Tibial artery (tissue), 4 donors: ENCODE measurements around the gene CEACAM3.
A peak's percentile ranks its signal among the peaks of the same experiment; 100 is the strongest.

Source experiments
- DNase-seq, 2 donors: peaks; one replicate each; pipeline ENCODE4 v3.0.0-alpha.2; 2019
- H3K27ac ChIP-seq, 2 donors: fragments of 200-600 bp; sonication (generic) in 1 of 2; 1 replicate in 1 of 2; 2 replicates in 1 of 2; pipeline ENCODE4 v1.5.1; 2018 to 2019; ENCODE audit warnings: mild to moderate bottlenecking in 1 of 2
- H3K27me3 ChIP-seq, 2 donors: fragments of 200-600 bp; sonication (generic) in 1 of 2; one replicate each; pipeline versions ENCODE4 v1.5.1 to v1.6.0; 2016 to 2019
- H3K36me3 ChIP-seq, 3 donors: fragments of 200-600 bp; sonication (generic) in 2 of 3; one replicate each; pipeline ENCODE4 v1.5.1; 2016 to 2019; ENCODE audit warnings: mild to moderate bottlenecking in 2 of 3
- H3K4me1 ChIP-seq, 4 donors: fragments of 200-600 bp; sonication (generic) in 2 of 4; 1 replicate in 3 of 4; 2 replicates in 1 of 4; pipeline ENCODE4 v1.5.1; 2016 to 2019
- H3K4me3 ChIP-seq, 2 donors: fragments of 200-600 bp; sonication (generic) in 1 of 2; 1 replicate in 1 of 2; 2 replicates in 1 of 2; pipeline ENCODE4 v1.5.1; 2018 to 2019; ENCODE audit warnings: mild to moderate bottlenecking in 2 of 2
- H3K9me3 ChIP-seq, 3 donors: fragments of 200-600 bp; sonication (generic) in 1 of 3; one replicate each; pipeline ENCODE4 v1.5.1; 2016 to 2019
- intact Hi-C: fragments of 100-400 bp; cut with DNase I; formaldehyde crosslinking; loops from one replicate; pipeline ENCODE4 v1.15.0; 2023; ENCODE audit warnings: low total_unique reads
- TF ChIP-seq, protein P1 (sequence below), 2 experiments: fragments of 200-600 bp in 1 of 2; fragments of 450-650 bp in 1 of 2; IDR thresholded peaks; one replicate each; pipeline ENCODE4 v1.5.1; 2017 to 2019; ENCODE audit warnings: antibody characterized with exemption in 2 of 2, mild to moderate bottlenecking in 1 of 2, moderate library complexity in 1 of 2

CEACAM3 gene

DNA sequence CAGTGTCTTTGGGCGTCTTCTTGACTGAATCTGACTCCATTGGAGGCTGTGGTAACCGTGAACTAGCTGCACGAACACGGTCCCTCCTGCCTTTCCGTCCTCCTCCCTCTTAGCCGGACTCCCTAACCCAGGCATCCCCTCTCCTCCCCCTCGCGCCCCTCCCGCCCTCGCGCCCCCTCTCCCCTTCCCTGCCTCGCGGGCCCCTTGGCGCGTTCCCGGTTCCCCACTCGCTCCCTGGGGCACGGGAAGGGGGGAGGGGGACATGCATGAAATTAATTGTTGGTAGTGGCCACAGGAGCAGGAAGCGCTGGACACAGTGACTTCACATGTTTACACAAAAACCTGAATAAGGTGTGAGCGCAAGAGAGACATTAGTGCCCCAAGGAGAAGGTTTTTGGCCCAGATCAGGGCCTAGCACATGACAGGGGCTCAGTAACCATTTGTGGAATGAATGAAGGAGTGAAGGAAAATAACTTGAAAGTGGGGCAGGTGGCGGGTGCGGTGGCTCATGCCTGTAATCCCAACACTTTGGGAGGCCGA, 48.7 kb downstream of the CEACAM3 start:
- Histone ChIP-seq H3K4me3 (no peak overlapping the region), H3K27me3 (peaks cover 0 to 24% of the 10 kb centered on the region in 2 donors), H3K9me3 (no peaks in the 10 kb centered on the region), H3K4me1 (no peaks in the 10 kb centered on the region), H3K36me3 (no peaks in the 10 kb centered on the region), H3K27ac (no peak overlapping the region)
- intact Hi-C loops = no loop called here
- peak in 1 of 2 donors; percentile 33 for DNase-seq
- TF ChIP-seq, protein P1, sequence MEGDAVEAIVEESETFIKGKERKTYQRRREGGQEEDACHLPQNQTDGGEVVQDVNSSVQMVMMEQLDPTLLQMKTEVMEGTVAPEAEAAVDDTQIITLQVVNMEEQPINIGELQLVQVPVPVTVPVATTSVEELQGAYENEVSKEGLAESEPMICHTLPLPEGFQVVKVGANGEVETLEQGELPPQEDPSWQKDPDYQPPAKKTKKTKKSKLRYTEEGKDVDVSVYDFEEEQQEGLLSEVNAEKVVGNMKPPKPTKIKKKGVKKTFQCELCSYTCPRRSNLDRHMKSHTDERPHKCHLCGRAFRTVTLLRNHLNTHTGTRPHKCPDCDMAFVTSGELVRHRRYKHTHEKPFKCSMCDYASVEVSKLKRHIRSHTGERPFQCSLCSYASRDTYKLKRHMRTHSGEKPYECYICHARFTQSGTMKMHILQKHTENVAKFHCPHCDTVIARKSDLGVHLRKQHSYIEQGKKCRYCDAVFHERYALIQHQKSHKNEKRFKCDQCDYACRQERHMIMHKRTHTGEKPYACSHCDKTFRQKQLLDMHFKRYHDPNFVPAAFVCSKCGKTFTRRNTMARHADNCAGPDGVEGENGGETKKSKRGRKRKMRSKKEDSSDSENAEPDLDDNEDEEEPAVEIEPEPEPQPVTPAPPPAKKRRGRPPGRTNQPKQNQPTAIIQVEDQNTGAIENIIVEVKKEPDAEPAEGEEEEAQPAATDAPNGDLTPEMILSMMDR (IDR thresholded peaks at IDR 0.05) = no peak

- no peak overlapping the region for H3K27ac ChIP-seq
- H3K4me3 ChIP-seq = no peak overlapping the region
- peak in 1 of 2 donors; percentile 32 for DNase-seq
- peaks cover 0 to 23% of the 10 kb centered on the region in 2 donors for H3K27me3 ChIP-seq
- TF ChIP-seq, protein P1 (IDR thresholded peaks at IDR 0.05) = no peak
- H3K9me3 ChIP-seq = no peaks in the 10 kb centered on the region
- H3K36me3 ChIP-seq = no peaks in the 10 kb centered on the region
- intact Hi-C loops = no loop called here
- H3K4me1 ChIP-seq = no peaks in the 10 kb centered on the region
Measured at GRCh38 chr19:41847351-41848105, 51.1 kb downstream of the CEACAM3 start.

DNA sequence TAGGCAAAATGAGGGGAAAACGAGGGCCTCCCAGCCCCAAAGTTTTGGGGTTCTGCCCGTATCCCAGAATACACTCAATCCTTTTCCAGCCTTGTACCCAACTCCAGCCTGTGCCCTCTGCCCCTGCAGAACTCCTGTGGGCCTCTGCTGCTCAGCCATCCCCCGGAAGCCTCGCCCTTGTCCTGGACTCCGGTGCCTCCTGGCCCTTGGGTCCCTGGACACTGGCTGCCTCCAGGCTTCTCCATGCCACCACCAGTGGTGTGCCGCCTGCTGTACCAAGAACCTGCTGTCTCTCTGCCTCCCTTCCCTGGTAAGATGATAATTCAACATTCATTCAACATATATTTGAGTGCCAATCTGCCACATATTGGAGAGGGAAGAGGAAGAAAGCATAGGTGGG, 52.3 kb downstream of the CEACAM3 start:
- H3K4me1 ChIP-seq = no peaks in the 10 kb centered on the region
- intact Hi-C loops = no loop called here
- H3K27me3 ChIP-seq = peaks cover 0 to 22% of the 10 kb centered on the region in 2 donors
- no peaks in the 10 kb centered on the region for H3K36me3 ChIP-seq
- H3K4me3 ChIP-seq = no peak overlapping the region
- H3K9me3 ChIP-seq = no peaks in the 10 kb centered on the region
- no peak for DNase-seq
- TF ChIP-seq, protein P1 (IDR thresholded peaks at IDR 0.05) = no peak
- H3K27ac ChIP-seq = no peak overlapping the region

DNA sequence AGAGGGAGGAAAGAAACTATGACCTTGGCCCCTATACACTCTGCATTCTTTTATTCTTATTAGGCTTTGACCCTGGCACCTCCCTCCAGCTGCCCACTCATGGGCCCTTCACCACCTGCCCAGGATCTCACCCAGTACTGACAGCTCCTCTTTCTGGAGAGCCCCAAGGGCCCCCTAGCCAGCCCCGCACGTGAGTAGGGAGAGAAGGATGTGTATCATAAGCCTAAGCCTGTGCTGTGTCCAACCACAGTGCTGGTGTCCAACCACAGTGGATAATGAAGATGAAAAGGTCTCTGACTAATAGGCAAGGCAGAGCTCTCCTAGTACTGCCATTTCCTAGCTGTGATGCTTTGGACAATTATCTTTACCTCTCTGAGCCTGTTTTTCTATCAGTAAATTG, 52.7 kb downstream of the CEACAM3 start:
- peaks cover 0 to 22% of the 10 kb centered on the region in 2 donors for H3K27me3 ChIP-seq
- H3K4me3 ChIP-seq = no peak overlapping the region
- H3K9me3 ChIP-seq = no peaks in the 10 kb centered on the region
- H3K27ac ChIP-seq = no peak overlapping the region
- intact Hi-C loops = no loop called here
- no peaks in the 10 kb centered on the region for H3K36me3 ChIP-seq
- no peaks in the 10 kb centered on the region for H3K4me1 ChIP-seq
- no peak for DNase-seq
- TF ChIP-seq, protein P1 (IDR thresholded peaks at IDR 0.05) = no peak

- TF ChIP-seq, protein P1 (IDR thresholded peaks at IDR 0.05) = no peak
- H3K36me3 ChIP-seq = no peaks in the 10 kb centered on the region
- H3K4me3 ChIP-seq = no peak overlapping the region
- peaks cover 0 to 27% of the 10 kb centered on the region in 2 donors for H3K27me3 ChIP-seq
- H3K9me3 ChIP-seq = no peaks in the 10 kb centered on the region
- H3K27ac ChIP-seq = no peak overlapping the region
- no peak for DNase-seq
- no peaks in the 10 kb centered on the region for H3K4me1 ChIP-seq
- intact Hi-C loops = no loop called here
Measured at GRCh38 chr19:41850381-41850780, 54.0 kb downstream of the CEACAM3 start.
